ENCODE results near the gene GPR141. TPM values are rescaled to one million over a fixed set of nuclear protein-coding genes. Genes with fewer than 3 reads are reported as not detected.

The GPR141 gene
- total RNA-seq, 1 experiment from 2014 or later = not detected

GRCh38 chr7:37756797-37757551 lies 73.4 kb downstream of the GPR141 start:
- Histone ChIP-seq H3K27me3 (no peaks in the 10 kb centered on the region), H3K9me3 (no peaks in the 10 kb centered on the region), H3K36me3 (no peaks in the 10 kb centered on the region), H3K4me3 (no peak overlapping the region)
- no peak for DNase-seq

GRCh38 chr7:37757563-37757962 lies 74.0 kb downstream of the GPR141 start:
- Histone ChIP-seq H3K4me3 (no peak overlapping the region), H3K27me3 (no peaks in the 10 kb centered on the region), H3K9me3 (no peaks in the 10 kb centered on the region), H3K36me3 (no peaks in the 10 kb centered on the region)
- DNase-seq = no peak

GRCh38 chr7:37758501-37759045 lies 75.0 kb downstream of the GPR141 start:
- Histone ChIP-seq H3K27me3 (no peaks in the 10 kb centered on the region), H3K36me3 (no peaks in the 10 kb centered on the region), H3K4me3 (no peak overlapping the region), H3K9me3 (no peaks in the 10 kb centered on the region)
- no peak for DNase-seq

GRCh38 chr7:37759526-37759925 lies 76.0 kb downstream of the GPR141 start:
- H3K9me3 ChIP-seq = no peaks in the 10 kb centered on the region
- DNase-seq = no peak
- no peaks in the 10 kb centered on the region for H3K27me3 ChIP-seq
- no peaks in the 10 kb centered on the region for H3K36me3 ChIP-seq
- H3K4me3 ChIP-seq = no peak overlapping the region

- no peaks in the 10 kb centered on the region for H3K36me3 ChIP-seq
- H3K4me3 ChIP-seq = no peak overlapping the region
- DNase-seq = no peak
- no peaks in the 10 kb centered on the region for H3K27me3 ChIP-seq
- H3K9me3 ChIP-seq = no peaks in the 10 kb centered on the region
Observed at GRCh38 chr7:37765421-37765829, 81.9 kb downstream of the GPR141 start.

GRCh38 chr7:37765872-37766525 lies 82.4 kb downstream of the GPR141 start:
- no peak for DNase-seq
- H3K9me3 ChIP-seq = no peaks in the 10 kb centered on the region
- no peak overlapping the region for H3K4me3 ChIP-seq
- no peaks in the 10 kb centered on the region for H3K27me3 ChIP-seq
- no peaks in the 10 kb centered on the region for H3K36me3 ChIP-seq

GRCh38 chr7:37768611-37769010 lies 85.0 kb downstream of the GPR141 start:
- DNase-seq = no peak
- Histone ChIP-seq H3K27me3 (no peaks in the 10 kb centered on the region), H3K9me3 (no peaks in the 10 kb centered on the region), H3K36me3 (no peaks in the 10 kb centered on the region), H3K4me3 (no peak overlapping the region)

GRCh38 chr7:37769291-37769690 lies 85.7 kb downstream of the GPR141 start:
- Histone ChIP-seq H3K4me3 (no peak overlapping the region), H3K36me3 (no peaks in the 10 kb centered on the region), H3K9me3 (no peaks in the 10 kb centered on the region), H3K27me3 (no peaks in the 10 kb centered on the region)
- DNase-seq = no peak

GRCh38 chr7:37769726-37770125 lies 86.2 kb downstream of the GPR141 start:
- no peaks in the 10 kb centered on the region for H3K27me3 ChIP-seq
- DNase-seq = no peak
- H3K9me3 ChIP-seq = no peaks in the 10 kb centered on the region
- H3K36me3 ChIP-seq = no peaks in the 10 kb centered on the region
- H3K4me3 ChIP-seq = no peak overlapping the region

- Histone ChIP-seq H3K36me3 (no peaks in the 10 kb centered on the region), H3K27me3 (no peaks in the 10 kb centered on the region), H3K4me3 (no peak overlapping the region), H3K9me3 (no peaks in the 10 kb centered on the region)
- DNase-seq = no peak
Observed at GRCh38 chr7:37770838-37771237, 87.3 kb downstream of the GPR141 start.

- Histone ChIP-seq H3K36me3 (no peaks in the 10 kb centered on the region), H3K27me3 (no peaks in the 10 kb centered on the region), H3K9me3 (no peaks in the 10 kb centered on the region), H3K4me3 (no peak overlapping the region)
- DNase-seq = no peak
Observed at GRCh38 chr7:37771342-37771741, 87.8 kb downstream of the GPR141 start.

GRCh38 chr7:37771801-37772200 lies 88.2 kb downstream of the GPR141 start:
- Histone ChIP-seq H3K4me3 (no peak overlapping the region), H3K9me3 (no peaks in the 10 kb centered on the region)

GRCh38 chr7:37775921-37776320 lies 92.4 kb downstream of the GPR141 start:
- Histone ChIP-seq H3K4me3 (no peak overlapping the region), H3K36me3 (no peaks in the 10 kb centered on the region), H3K27me3 (no peaks in the 10 kb centered on the region), H3K9me3 (0 out of 2 replicates have a peak, but pooled peaks cover 2% of the 10 kb centered on the region)
- no peak for DNase-seq

More at GRCh38 chr7:37771801-37772200, 88.2 kb downstream of the GPR141 start:
- no peak for DNase-seq
- Histone ChIP-seq H3K36me3 (no peaks in the 10 kb centered on the region), H3K27me3 (no peaks in the 10 kb centered on the region)

- Histone ChIP-seq H3K27me3 (no peaks in the 10 kb centered on the region), H3K36me3 (no peaks in the 10 kb centered on the region), H3K4me3 (no peak overlapping the region), H3K9me3 (0 out of 2 replicates have a peak, but pooled peaks cover 2% of the 10 kb centered on the region)
- DNase-seq = no peak
Observed at GRCh38 chr7:37781156-37781555, 97.6 kb downstream of the GPR141 start.

- H3K36me3 ChIP-seq = no peaks in the 10 kb centered on the region
- no peaks in the 10 kb centered on the region; the same call in 1 of the 2 replicates for H3K27me3 ChIP-seq
- 0 out of 2 replicates have a peak, but pooled peaks cover 2% of the 10 kb centered on the region for H3K9me3 ChIP-seq
- no peak overlapping the region for H3K4me3 ChIP-seq
- DNase-seq = no peak
Observed at GRCh38 chr7:37782166-37782565, 98.6 kb downstream of the GPR141 start.

- H3K36me3 ChIP-seq = no peaks in the 10 kb centered on the region
- no peak for DNase-seq
- H3K9me3 ChIP-seq = no peaks in the 10 kb centered on the region
- H3K27me3 ChIP-seq = no peaks in the 10 kb centered on the region; the same call in 1 of the 2 replicates
- H3K4me3 ChIP-seq = no peak overlapping the region
Observed at GRCh38 chr7:37784015-37784414, 100.4 kb downstream of the GPR141 start.

- Histone ChIP-seq H3K4me3 (no peak overlapping the region), H3K27me3 (no peaks in the 10 kb centered on the region; the same call in 1 of the 2 replicates), H3K9me3 (no peaks in the 10 kb centered on the region), H3K36me3 (no peaks in the 10 kb centered on the region)
- DNase-seq = no peak
Observed at GRCh38 chr7:37786741-37787569, 103.4 kb downstream of the GPR141 start.

Measured in MG63 (cell line).